Hepatocyte (in vitro differentiated cells): Measurements from ENCODE around the gene LRP4. TPM values are rescaled to one million over a fixed set of nuclear protein-coding genes. Genes with fewer than 3 reads are reported as not detected.

Source experiments
- DNase-seq: peaks from one replicate; pipeline ENCODE4 v3.0.0-alpha.2; 2016; ENCODE audit warnings: low spot score
- H2AFZ ChIP-seq: fragments of 200-600 bp; sonication (generic); 2 replicates; pipeline ENCODE4 v1.6.0; 2016; ENCODE audit warnings: antibody characterized with exemption, mild to moderate bottlenecking
- H3K27ac ChIP-seq: fragments of 200-600 bp; sonication (generic); 2 replicates; pipeline ENCODE4 v1.5.1; 2016; ENCODE audit warnings: mild to moderate bottlenecking
- H3K27me3 ChIP-seq: fragments of 200-600 bp; sonication (generic); 2 replicates; pipeline ENCODE4 v1.6.1; 2016
- H3K36me3 ChIP-seq: fragments of 200-600 bp; sonication (generic); replicated peaks from 2 replicates; pipeline ENCODE4 v1.5.1; 2016; ENCODE audit warnings: low read depth; ENCODE audit not compliant: insufficient read depth
- H3K4me1 ChIP-seq: fragments of 200-600 bp; sonication (generic); 2 replicates; pipeline ENCODE4 v1.5.1; 2016; ENCODE audit warnings: mild to moderate bottlenecking, moderate library complexity; ENCODE audit not compliant: insufficient read depth
- H3K4me2 ChIP-seq: fragments of 200-600 bp; sonication (generic); 2 replicates; pipeline ENCODE4 v1.6.0; 2016
- H3K4me3 ChIP-seq: fragments of 200-600 bp; sonication (generic); 2 replicates; pipeline ENCODE4 v1.5.1; 2016; ENCODE audit warnings: mild to moderate bottlenecking
- H3K79me2 ChIP-seq: fragments of 200-600 bp; sonication (generic); 2 replicates; pipeline ENCODE4 v1.6.0; 2017; ENCODE audit warnings: mild to moderate bottlenecking
- H3K9me2 ChIP-seq: fragments of 200-600 bp; sonication (generic); replicated peaks from 2 replicates; pipeline ENCODE4 v1.6.0; 2017; ENCODE audit warnings: mild to moderate bottlenecking; ENCODE audit not compliant: insufficient read depth
- H3K9me3 ChIP-seq: fragments of 200-600 bp; sonication (generic); 2 replicates; pipeline ENCODE4 v1.5.1; 2016; ENCODE audit warnings: low read depth, mild to moderate bottlenecking
- H4K20me1 ChIP-seq: fragments of 200-600 bp; sonication (generic); 2 replicates; pipeline ENCODE4 v1.6.0; 2016; ENCODE audit warnings: mild to moderate bottlenecking; ENCODE audit not compliant: insufficient read depth, poor library complexity, severe bottlenecking
- EZH2 ChIP-seq: fragments of 200-600 bp; sonication (generic); IDR thresholded peaks from 2 replicates; pipeline ENCODE4 v1.6.1; 2016; ENCODE audit warnings: antibody characterized with exemption, mild to moderate bottlenecking, borderline replicate concordance
- EZH2phosphoT487 ChIP-seq: fragments of 200-600 bp; sonication (generic); IDR thresholded peaks from one replicate; pipeline ENCODE4 v1.6.1; 2018; ENCODE audit warnings: antibody characterized with exemption, mild to moderate bottlenecking, low read depth, moderate library complexity; ENCODE audit not compliant: unreplicated experiment, severe bottlenecking
- WGBS: methylation state at CpG from one replicate; pipeline ENCODE4 v1.1.6; 2016; ENCODE audit warnings: low lambda C conversion rate; ENCODE audit errors: missing lambda C conversion rate; 5-methylcytosine and 5-hydroxymethylcytosine counted together
- polyA plus RNA-seq: library from polyadenylated mRNA; unstranded; fragments of >200 nt; fragmentation: Nextera tagmentation; extraction: Ambion mirVana; gene quantifications from 2 replicates; pipeline ENCODE4 v1.2.1, GENCODE V29; 2016
- total RNA-seq: library from RNA; depleted of rRNA; stranded (reverse); fragments of >200 nt; gene quantifications from 2 replicates; pipeline ENCODE4 v1.2.3, GENCODE V29; 2014
- TF ChIP-seq, protein P1 (sequence below): fragments of 200-600 bp; sonication (generic); IDR thresholded peaks from 2 replicates; pipeline ENCODE4 v1.5.1; 2016; ENCODE audit warnings: antibody characterized with exemption, mild to moderate bottlenecking; ENCODE audit not compliant: poor library complexity

Gene LRP4
- total and polyA plus RNA-seq, 2 experiments from 2014 or later, result 6.4 to 8.0 TPM

DNA sequence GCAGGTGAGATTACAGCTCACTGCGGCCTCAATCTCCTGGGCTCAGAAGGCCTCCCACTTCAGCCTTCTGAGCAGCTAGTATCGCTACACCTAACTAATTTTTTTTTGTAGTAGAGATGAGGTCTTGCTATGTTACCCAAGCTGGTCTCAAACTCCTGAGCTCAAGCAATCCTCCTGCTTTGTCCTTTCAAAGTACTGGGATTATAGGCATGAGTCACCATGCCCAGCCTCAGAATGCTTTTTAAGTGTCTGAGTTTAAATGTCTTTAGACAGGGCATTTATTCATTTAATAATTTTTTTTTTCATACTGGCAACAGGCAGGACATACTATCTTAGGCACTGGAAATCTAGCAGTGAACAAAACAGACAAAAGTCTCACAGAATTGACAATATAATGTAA, 27.7 kb downstream of the LRP4 start:
- no peak for DNase-seq
- no peaks in the 10 kb centered on the region for H3K9me3 ChIP-seq
- no peaks in the 10 kb centered on the region for H3K9me2 ChIP-seq
- H3K4me2 ChIP-seq, result no peak overlapping the region
- H3K4me1 ChIP-seq, result no peaks in the 10 kb centered on the region
- no peaks in the 10 kb centered on the region for H3K79me2 ChIP-seq
- TF ChIP-seq, protein P1, sequence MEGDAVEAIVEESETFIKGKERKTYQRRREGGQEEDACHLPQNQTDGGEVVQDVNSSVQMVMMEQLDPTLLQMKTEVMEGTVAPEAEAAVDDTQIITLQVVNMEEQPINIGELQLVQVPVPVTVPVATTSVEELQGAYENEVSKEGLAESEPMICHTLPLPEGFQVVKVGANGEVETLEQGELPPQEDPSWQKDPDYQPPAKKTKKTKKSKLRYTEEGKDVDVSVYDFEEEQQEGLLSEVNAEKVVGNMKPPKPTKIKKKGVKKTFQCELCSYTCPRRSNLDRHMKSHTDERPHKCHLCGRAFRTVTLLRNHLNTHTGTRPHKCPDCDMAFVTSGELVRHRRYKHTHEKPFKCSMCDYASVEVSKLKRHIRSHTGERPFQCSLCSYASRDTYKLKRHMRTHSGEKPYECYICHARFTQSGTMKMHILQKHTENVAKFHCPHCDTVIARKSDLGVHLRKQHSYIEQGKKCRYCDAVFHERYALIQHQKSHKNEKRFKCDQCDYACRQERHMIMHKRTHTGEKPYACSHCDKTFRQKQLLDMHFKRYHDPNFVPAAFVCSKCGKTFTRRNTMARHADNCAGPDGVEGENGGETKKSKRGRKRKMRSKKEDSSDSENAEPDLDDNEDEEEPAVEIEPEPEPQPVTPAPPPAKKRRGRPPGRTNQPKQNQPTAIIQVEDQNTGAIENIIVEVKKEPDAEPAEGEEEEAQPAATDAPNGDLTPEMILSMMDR, result no peak
- TF ChIP-seq EZH2phosphoT487, result no peak
- TF ChIP-seq EZH2, result no peak
- H3K27ac ChIP-seq, result no peak overlapping the region
- H2AFZ ChIP-seq, result no peak overlapping the region
- H4K20me1 ChIP-seq, result no peaks in the 10 kb centered on the region
- H3K27me3 ChIP-seq, result no peaks in the 10 kb centered on the region
- 88% methylated on average over 2 of the region's 2 CpGs for WGBS
- no peak overlapping the region for H3K4me3 ChIP-seq
- no peaks in the 10 kb centered on the region for H3K36me3 ChIP-seq

DNA sequence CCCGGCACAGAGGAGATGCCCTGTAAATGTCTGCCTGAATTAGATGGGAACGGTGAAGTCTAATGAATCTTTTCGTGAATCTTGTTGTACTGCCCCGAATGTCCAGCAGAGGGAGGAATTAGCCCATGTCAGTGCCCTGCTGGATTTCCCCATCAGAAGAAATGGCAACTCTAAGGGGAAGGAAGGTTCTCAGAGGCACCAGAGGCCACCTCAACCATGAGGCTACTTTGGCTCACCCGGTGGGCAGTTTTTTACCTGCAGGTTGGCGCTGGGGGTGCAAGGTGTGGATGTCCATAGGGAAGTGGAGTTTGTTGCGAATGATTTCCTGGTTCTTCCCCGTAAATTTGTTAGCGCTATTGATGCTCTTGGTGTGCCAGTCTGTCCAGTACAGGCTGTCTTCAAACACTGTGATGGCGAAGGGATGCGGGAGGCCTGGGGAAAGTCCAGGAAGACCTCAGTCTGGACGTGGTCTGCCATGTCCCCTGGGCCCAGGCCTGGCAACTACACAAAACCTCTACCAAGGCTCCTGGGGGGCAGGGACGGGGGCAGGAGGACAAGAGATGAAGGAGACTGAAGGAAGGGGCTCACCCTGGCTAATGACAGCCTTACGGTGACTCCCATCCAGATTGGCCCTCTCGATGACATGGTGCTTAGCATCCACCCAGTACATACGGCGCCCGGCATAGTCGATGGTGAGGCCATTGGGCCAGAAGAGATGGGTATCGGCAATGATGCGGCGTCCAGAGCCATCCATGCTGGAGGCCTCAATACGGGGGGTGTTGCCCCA, 28.5 kb downstream of the LRP4 start:
- no peaks in the 10 kb centered on the region for H3K4me1 ChIP-seq
- 70% methylated on average over 22 of the region's 23 CpGs for WGBS
- H3K27ac ChIP-seq, result no peak overlapping the region
- no peaks in the 10 kb centered on the region for H3K27me3 ChIP-seq
- no peak overlapping the region for H3K4me3 ChIP-seq
- no peaks in the 10 kb centered on the region for H3K79me2 ChIP-seq
- H4K20me1 ChIP-seq, result no peaks in the 10 kb centered on the region
- H3K9me3 ChIP-seq, result no peaks in the 10 kb centered on the region
- H3K9me2 ChIP-seq, result no peaks in the 10 kb centered on the region
- no peaks in the 10 kb centered on the region for H3K36me3 ChIP-seq
- DNase-seq, result peak; percentile 85
- TF ChIP-seq EZH2phosphoT487 (no peak), EZH2 (no peak)
- TF ChIP-seq, protein P1, result peak; percentile 83
- H2AFZ ChIP-seq, result no peak overlapping the region
- no peak overlapping the region for H3K4me2 ChIP-seq

DNA sequence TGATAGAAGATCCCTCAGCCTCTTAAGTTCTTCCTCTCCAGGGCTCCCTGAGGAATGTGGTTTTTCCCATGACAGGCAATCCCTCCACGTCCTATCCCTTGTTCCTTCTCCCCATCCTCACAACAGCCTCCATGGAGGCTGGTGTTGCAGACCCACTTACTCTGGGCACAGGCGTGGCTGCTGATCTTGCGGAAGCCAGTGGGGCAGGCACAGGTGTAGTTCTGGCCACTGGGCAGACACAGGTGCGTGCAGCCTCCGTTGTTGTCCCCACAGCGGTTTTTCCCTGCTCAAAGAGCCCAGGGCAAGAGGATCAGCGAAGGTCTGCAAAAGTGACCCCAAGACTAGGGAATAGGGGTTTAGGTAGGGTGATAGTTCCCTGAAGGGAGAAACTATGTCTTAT, 29.1 kb downstream of the LRP4 start:
- Histone ChIP-seq H3K36me3 (no peaks in the 10 kb centered on the region), H3K9me2 (no peaks in the 10 kb centered on the region), H4K20me1 (no peaks in the 10 kb centered on the region), H3K27me3 (no peaks in the 10 kb centered on the region), H3K4me2 (no peak overlapping the region), H3K4me3 (no peak overlapping the region), H2AFZ (no peak overlapping the region), H3K9me3 (no peaks in the 10 kb centered on the region), H3K27ac (no peak overlapping the region), H3K79me2 (no peaks in the 10 kb centered on the region), H3K4me1 (no peaks in the 10 kb centered on the region)
- TF ChIP-seq EZH2 (no peak), EZH2phosphoT487 (no peak)
- TF ChIP-seq, protein P1, result no peak
- 90% methylated on average over 7 of the region's 7 CpGs for WGBS
- no peak for DNase-seq
